NCI-H2227 (cell line): ENCODE measurements around the gene BMPR1B.
"Not testable (repeated sequence)": the region's sequence is repeated elsewhere in the genome, so short reads cannot be mapped to it uniquely, and the experiment has no call there.

Source experiments
- DNase-seq: peaks from one replicate; lab custom pipeline; 2025; ENCODE audit not compliant: unreplicated experiment; lab: John Stamatoyannopoulos, UW

BMPR1B gene

DNA sequence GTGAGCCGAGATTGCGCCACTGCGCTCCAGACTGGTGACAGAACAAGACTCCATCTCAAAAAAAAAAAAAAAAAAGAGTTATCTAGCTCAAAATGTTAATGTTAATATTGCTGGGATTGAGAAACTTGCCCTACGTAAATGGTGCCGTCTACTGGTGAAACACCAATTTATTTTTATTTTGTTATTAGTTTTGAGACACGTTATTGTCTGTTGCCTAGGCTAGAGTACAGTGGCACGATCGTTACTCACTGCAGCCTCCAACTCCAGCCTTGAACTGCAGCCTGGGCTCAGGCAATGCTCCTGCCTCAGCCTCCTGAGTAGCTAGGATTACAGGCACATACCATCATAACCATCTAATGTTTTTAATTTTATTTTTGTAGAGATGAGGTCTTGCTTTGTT lies 262.8 kb downstream of the BMPR1B start:
- no peak for DNase-seq

DNA sequence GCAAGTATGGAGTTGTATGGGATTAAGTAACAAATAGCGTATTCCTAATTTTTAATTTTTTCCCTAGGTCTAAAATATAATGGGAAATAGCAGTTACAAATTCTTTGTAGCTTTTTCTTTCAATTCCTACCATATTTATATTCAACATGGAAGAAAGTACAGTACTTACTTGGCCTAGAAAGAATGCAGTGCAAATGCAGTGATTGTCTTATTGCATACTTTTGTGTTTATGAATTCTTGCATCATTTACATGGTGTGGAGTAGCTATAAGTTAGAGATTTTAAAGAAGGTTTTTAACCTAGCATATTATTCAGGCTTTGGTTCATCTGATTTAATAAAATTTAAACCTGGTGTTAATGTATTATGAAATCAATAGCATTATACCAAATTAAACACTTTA lies 263.3 kb downstream of the BMPR1B start:
- no peak for DNase-seq

DNA sequence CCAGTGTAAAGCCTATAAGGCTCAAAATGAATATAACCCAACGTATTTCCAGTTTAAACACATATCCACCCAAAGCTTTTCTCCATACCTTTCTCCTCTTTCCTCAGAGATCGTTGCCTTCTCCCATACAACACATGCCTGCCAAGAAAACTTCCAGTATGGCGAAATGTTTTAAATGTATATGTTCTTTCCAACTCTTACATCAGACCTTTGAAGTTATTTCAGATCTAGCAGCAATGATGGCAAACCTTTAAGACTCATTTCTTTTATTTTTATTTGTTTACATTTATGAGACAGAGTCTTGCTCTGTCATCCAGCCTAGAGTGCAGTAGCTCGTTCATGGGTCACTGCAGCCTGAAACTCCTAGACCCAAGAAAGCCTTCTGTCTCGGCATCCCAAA lies 265.4 kb downstream of the BMPR1B start:
- no peak for DNase-seq

DNA sequence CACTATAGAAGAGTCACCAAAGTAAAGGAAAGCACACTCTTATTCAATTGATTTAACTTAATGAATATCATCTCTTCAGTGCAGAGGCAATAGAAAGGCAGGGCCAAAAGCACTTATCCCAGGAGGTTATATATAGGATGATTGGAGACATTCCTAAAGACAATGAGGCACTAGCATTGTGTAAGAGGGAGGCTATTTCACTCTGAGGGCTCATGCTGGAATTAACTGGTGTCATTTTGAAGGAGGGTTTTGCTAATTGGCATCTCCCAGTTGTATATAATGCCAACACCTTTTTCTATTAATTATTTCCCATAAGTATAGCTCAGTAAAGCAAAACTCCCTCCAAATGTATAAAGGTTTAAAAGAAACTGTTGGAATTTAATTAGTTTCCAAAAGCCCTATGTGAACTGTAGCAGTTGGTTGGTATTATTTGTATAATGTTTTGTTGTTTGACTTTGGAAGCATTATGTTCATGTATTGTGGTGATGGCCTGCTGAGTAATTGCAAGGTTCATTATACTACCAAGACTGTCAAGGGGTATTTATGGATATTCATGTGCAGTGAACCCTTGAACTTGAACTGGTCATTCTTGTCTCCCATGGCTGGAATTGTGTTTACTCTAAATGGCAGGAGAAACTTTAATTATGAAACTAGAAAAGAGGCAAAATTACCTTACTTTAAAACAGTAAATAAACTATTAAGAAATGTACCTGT lies 270.3 kb downstream of the BMPR1B start:
- DNase-seq, result peak; percentile 36

DNA sequence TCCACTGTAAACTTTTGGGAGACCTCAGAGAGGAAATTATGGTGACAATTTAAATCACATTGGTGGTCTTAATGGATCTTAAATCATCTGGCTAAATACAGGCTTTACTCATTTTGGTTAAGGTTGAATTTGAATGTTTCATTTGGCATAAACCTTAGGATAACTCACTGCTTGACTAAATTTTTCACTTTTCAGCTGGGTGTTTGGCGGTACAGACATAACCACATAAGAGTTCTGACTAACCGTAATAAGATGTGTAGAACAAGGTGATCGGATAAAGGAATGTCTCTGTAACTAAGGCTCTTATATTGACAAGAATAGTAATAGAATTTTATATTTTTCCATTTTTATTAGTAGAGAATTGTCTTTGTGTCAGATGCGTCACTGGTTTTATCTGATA lies 281.0 kb downstream of the BMPR1B start:
- no peak for DNase-seq

DNA sequence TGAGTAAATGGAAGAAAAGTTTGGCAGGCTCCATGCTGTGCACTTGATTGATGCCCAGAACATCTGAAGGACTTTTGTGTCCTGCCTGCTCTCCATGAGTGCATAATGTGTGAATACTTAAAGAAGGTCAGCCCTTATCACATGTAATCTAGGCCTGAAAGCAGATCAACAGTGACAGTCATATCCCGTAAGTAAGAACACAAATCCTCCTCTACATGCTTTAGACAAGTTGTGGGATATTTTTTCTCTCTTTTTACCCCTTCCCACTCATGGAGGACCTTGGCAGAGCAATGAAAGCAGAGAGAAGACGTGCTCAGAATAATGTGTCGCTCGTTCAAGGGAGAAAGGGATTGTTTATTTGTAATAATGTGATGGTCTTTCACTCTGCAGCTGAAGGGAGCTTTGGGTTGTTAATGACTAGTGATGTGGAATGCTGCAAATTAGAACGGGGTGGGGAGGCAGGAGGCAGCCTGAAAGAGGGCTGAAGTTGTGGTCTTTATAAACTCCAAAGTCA lies 286.6 kb downstream of the BMPR1B start:
- no peak for DNase-seq

DNA sequence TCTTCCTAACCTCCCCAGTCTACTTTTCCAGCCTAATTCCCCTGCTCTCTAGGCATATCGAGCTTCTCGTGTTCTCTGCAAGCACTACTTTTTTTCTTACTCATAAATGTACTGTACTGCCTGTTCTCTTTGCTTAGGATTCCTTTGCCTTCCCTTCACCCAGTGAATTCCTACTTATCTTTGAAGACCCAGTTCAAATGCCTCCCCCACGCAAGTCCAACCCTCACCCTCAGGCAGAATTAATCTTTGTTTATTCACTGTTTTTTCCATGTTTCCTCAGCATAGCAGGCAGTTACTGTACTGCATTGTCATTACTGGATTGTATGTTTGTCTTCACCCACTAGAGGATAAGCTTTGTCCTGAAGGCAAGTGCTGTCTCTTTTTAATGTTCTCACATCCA lies 287.7 kb downstream of the BMPR1B start:
- no peak for DNase-seq

DNA sequence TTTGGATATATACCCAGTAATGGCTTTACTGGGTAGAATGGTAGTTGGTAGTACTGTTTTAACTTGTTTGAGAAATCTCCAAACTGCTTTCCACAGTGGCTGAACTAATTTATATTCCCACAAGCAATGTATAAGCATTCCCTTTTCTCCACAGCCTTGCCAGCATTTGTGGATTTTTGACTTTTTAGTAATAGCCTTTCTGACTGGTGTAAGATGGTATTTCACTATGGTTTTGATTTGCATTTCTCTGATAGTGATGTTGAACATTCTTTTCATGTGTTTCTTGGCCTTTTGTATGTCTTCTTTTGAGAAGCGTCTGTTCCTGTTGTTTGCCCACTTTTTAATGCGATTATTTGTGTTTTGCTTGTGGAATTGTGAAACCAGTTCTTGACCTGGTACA lies 290.5 kb downstream of the BMPR1B start:
- DNase-seq, result no peak

DNA sequence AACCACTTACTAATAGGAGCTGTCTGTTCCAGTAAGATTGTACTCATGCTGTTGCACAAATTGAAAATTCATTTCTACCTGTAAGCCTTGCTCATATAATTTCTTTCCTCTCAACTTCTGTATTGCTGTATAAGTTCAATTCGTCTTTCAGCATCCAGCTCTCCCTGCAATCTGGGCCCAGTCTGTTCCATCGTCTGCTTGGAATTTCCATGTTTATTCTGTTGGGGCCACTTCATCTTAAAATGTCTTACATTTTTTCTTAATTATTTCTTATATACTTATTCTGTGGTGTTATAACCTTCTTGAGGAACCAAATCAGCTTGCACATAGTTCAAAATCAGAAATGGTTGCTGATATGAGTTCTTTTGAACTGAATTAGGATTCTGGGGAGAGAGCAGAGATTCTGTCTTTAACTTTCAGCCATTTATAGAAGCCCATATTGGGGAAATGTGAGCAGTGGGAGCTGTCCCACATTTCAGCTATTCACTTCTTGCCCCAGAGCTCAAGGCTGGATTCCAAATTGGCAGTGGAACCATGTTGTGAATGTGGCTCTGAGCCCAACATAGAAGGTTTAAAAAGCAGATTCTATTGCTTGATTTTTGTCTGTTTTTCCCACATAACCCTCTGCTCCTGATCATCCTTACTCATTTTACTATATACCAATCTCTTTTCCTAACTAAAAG lies 291.9 kb downstream of the BMPR1B start:
- no peak for DNase-seq

DNA sequence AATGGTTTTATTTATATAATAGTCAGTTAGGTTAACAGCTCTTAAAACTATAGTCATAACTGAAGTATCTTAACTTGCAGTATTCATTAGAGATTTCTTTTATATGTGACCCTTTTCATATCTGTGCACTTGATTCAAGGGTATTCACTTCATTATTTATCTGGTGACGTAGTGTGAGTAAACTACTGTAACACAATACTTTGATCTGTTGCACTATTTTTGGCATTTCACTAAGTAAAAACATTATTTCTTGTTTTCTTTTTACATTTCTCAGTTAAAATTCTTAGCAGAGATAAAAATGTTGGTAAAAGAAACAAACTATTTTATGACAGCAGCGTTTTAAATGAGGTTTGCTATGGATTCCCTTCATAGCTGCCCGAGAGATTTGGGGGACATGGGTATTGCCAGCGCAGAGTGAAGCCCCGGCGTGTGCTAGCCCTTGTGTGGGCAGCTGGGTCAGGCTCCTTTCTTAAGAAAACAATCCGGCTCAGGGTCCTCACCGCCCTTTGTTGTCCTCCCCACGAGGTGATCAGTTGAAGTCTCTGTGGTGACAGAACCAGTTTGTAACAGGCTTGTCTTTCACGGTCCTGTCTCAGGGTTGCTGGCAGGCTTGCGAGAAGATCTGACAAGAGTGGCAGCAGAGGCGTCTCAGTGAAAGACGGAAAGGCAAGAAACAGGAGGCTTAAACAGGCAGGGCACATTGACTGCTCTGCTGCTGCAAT lies 293.4 kb downstream of the BMPR1B start:
- DNase-seq, result no peak

DNA sequence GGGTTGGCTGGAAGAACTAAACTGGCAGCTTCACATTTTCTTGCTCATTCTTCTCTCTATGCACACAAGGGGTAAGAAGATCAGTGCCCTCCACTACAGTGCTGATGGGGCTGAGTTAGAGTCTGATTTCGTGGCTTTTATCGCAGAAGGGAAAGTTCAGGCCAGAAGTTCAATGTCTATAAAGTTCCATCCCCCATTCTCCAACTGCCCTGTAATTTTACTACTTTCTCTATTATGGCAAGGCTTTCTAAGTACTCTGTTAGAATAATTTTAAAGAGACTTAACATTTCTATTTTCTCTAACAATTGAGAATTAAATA lies 293.9 kb downstream of the BMPR1B start:
- no peak for DNase-seq

DNA sequence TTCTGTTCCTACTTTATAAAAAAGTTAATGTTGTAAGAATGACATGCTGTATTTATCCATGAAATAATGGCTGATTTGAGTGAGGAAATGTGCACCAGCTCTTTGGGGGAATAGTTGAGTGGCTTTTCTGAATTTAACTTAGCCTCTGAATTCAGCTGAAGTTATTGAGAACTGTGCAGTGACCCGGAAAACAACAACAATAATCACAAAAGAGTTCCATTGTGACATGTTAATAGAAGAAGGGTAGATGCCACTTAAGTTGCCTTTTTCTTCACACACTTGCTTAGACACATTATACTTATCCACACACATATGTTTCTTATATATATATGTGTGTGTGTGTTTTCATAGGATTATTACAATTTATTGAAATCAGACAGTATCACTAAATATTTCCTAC lies 301.2 kb downstream of the BMPR1B start:
- no peak for DNase-seq

DNA sequence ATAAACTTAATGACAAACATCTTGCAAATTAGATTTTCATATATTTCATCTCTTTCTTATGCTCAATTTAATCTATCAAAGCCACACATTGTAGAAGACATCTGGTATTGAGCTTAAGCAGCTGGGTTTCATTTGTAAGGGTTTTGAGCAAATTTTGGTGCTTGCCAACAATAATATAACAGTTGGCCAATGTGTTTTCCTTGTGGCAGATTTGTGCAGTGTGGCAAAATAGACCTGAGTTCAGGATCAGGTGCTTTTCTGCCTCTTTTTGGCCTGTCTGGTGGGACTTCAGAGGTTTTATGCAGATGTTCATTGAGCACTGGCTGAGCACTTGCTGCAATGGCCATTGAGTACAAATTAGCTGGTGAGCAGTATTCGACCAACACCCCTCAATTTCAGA lies 301.9 kb downstream of the BMPR1B start:
- no peak for DNase-seq

DNA sequence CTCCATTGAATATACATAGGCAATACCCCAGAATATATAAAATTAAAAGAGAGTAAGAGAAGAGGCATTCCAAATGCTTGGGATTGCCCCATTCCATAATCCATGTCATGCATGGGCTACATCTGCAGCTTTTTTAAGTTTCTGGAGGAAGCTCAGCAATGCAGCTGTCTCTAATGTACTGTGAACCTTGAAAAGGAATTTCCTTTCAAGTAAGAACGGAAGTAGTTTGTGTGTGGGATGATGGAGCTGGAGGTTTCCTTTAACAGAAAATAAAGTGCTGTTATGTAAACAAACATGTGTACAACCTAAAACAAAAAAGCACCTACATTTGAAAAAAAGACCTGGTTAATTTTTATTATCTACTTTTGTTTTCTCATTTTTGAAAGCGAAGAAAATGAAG lies 303.5 kb downstream of the BMPR1B start:
- no peak for DNase-seq

DNA sequence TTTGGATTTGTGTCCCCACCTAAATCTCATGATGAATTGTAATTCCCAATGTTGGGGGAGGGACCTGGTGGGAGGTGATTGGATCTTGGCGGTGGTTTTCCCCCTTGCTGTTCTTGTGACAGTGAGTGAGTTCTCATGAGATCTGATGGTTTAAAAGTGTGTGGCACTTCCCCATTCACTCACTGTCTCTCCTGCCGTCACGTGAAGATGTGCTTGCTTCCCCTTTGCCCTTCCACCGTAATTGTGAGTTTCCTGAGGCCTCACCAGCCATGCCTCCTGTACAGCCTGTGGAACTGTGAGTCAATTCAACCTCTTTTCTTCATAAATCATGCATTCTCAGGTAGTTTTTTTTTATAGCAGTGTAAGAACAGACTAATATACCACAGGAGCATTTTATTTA lies 304.0 kb downstream of the BMPR1B start:
- not testable (repeated sequence) for DNase-seq

DNA sequence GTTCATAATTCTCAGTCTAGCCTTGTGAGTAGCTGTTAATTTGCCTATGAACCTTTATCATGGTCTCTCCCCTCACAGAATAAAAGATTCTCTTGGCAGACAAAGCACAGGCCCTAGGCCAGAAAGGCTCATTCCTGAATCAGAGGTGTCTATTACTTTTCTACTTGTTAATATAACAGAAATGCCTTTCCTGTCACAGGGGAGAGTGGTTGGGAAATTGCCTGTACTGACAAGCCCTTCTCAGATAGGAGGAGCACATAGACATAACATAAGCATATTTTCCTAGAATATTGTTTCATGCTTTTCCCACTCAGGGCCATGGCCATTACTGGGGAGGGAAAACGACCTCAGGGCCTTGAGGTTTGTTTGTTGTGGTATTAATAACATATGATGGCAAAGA lies 308.3 kb downstream of the BMPR1B start:
- DNase-seq, result no peak

DNA sequence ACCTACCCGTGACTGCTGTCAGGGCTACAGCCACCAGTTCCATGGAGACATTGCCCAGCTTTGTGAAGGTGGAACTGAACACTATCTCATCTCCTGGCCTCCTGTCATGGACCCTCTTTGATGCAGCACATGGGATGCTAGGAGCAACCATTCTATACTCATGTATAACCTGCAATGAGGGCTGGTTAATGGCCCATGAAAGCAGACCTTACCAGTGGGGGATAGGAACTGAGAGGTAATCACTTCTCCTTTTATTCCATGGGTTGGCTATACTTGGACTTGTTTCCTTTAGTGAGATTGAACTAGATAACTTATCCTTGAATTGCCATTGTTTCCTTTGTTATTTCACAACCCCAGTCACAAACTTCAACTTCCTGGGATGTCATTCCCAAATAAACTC lies 310.6 kb downstream of the BMPR1B start:
- DNase-seq, result no peak

DNA sequence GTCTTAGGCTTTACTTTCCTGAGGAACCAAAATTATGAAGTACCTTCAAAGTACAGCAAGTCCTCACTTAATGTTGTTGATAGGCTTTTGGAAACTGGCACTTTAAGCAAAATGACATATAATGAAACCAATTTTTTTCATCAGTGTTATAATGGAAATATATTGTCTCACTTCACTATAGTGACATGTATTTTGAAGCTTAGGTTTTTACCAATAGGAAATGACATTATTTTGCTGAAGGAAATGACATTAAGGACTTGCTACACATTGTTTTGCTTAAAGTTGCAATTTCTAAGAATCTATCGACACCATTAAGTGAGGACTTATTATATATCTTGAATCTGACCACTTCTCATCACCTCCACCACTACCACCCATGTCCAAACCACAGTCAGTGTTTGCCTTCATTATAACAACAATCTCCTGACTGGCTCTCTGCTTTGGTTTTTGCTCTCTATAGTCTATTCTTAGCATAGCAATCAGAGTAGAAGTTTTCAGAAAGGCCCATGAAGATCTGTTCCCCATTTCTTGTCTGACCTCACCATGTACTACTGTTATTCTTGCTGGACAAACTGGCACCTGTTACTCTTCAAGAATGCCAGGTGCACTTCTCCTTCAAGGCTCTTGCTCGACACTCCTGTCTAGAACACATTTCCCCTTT lies 311.2 kb downstream of the BMPR1B start:
- DNase-seq, result no peak

DNA sequence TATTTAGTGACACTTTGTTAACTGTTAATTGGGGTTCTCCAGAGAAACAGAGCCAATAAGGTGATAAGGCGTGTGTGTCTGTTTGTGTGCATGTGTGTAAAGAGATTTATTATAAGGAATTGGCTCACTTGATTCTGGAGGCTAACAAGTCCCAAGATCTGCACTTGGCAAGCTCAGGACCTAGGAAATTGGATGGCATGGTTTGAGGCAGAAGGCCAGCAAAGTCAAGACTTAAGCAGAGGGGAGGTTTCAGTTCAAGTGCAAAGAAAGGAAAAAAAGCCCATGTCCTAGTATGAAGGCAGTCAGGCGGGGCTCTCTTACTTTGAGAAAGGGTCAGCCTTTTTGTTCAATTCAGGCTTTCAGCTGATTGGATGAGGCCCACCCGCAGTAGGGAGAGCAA lies 314.1 kb downstream of the BMPR1B start:
- no peak for DNase-seq

DNA sequence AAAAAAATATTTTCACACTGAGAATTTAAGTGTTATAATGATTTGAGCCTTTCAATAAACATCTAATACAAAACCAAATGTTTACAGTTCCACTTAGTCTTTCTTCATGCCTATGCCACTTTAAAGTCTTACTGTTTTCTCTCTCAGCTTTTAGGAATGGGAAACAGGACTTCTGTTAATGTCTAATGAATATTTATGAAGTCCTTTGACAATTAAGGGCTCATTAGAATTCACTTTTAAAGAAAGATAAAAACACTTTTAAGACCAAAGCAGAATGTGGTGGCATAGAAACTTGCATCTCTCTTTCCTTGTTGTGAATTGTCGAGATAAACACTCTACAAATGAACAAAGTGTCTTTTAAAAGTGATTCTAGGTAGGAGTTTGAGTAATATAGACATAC lies 315.9 kb downstream of the BMPR1B start:
- no peak for DNase-seq

DNA sequence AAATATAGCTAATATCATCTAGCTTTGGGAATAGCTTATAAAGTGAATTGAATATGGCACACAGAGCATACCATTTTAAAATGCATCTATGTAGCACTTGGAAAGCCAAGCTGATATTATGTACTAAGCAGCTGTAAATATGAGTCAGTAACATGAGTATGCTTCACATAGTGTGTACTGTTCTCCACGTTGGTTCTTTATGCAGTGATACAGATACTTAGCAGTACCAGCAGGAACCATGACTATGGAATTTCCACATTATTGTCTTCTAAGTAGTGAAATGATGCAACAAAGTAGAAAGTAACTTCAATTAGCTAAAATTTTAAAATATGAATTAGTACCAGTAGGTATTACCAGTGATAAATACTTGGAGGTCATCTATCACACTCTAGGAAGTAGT lies 320.1 kb downstream of the BMPR1B start:
- DNase-seq, result no peak

DNA sequence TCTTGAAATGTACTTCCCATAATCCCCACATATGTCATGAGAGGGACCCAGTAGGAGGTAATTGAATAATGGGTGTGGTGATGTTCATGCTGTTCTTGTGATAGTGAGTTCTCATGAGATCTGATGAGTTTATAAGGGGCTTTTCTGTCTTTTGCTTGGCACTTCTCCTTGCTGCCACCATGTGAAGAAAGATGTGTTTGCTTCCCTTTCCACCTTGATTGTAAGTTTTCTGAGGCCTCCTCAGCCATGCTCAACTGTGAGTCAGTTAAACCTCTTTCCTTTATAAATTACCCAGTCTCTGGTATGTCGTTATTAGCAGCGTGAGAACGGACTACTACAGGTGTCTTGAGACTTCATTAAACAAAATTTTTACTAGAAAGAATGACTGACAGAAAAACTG lies 323.2 kb downstream of the BMPR1B start:
- DNase-seq, result no peak
